Activated CD8-positive, alpha-beta memory T cell treated with anti-CD3 and anti-CD28 coated beads, Interleukin-2, amount 50 U/mL, for 1 hour (primary cell): Measurements from ENCODE around the gene YIPF2.
"Not testable (repeated sequence)": the region's sequence is repeated elsewhere in the genome, so short reads cannot be mapped to it uniquely, and the experiment has no call there.

Experiments
- DNase-seq: peaks from one replicate; pipeline ENCODE4 v3.0.0-alpha.2; 2020; ENCODE audit errors: extremely low read depth

YIPF2 gene

DNA sequence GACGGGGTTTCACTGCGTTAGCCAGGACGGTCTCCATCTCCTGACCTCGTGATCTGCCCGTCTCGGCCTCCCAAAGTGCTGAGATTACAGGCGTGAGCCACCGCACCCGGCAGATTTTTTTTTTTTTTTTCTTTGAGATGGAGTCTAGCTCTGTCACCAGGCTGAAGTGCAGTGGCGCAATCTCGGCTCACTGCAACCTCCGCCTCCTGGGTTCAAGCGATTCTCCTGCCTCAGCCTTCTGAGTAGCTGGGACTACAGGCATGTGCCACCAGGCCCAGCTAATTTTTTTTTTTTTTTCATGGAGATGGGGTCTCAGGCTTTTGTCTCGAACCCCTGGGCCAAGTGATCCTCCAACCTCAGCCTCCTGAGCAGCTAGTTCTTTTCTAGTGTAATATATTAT is 13.2 kb upstream of the YIPF2 start:
- DNase-seq = not testable (repeated sequence)

DNA sequence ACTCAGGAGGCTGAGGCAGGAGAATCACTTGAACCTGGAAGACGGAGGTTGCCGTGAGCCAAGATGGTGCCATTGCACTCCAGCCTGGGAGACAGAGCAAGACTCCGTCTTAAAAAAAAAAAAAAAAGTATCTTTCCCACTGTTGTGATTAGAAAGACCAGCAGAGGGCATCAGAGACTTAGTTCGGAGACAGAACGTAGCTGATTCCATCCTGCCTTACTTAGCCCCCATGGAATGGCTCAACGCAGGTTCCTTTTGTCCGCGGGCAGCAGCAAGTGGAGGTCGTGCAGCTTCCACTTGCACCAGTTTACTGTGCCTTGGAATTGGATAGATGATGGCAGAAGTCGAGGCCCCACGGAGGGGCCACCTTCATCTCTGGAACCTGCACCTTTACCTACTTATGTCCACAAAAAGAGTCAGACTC is 8.2 kb upstream of the YIPF2 start:
- DNase-seq = peak; percentile 11

DNA sequence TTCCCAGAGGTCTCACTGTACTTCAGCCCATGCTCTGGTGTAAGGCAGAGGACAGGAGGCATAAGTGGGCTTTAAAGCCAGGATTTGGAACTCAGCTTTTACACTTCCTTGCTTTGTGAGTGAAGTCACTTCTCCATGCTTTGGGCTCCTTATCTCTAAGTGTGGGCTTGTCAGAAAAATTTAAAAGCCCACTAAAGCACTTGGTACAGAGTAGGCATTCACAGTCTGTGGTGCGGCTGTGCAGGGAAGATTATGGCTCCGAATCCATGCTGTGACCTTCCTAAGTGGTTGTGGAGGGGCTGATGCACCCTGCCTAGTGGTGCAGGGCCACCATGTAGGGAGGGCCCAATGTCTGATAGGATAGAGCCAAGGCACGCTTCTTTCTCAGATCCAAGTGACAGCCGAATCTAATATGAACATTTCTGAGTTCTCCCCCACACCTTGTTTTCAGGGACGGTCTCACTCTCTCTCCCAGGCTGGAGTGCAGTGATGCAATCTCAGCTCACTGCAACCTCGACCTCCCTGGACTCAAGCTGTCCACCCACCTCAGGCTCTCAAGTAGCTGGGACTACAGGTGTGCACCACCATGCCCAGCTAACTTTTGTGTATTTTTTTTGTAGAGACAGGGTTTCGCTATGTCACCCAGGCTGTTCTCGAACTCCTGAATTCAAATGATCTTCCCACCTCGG is 7.1 kb upstream of the YIPF2 start:
- DNase-seq = no peak

DNA sequence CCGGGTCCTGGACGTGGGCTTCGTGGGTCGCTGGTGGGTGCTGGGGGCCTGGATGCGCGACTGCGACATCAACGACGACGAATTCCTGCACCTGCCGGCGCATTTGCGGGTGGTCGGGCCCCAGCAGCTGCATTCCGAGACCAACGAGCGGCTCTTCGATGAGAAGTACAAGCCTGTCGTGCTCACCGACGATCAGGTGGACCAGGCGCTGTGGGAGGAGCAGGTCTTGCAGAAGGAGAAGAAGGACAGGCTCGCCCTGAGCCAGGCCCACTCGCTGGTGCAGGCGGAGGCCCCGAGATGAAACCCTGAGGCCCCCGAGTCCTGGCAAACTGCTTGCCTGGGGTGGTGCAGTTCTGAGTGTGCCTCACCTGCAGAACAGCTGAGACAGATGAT is 959 bp upstream of the YIPF2 start:
- DNase-seq = no peak

DNA sequence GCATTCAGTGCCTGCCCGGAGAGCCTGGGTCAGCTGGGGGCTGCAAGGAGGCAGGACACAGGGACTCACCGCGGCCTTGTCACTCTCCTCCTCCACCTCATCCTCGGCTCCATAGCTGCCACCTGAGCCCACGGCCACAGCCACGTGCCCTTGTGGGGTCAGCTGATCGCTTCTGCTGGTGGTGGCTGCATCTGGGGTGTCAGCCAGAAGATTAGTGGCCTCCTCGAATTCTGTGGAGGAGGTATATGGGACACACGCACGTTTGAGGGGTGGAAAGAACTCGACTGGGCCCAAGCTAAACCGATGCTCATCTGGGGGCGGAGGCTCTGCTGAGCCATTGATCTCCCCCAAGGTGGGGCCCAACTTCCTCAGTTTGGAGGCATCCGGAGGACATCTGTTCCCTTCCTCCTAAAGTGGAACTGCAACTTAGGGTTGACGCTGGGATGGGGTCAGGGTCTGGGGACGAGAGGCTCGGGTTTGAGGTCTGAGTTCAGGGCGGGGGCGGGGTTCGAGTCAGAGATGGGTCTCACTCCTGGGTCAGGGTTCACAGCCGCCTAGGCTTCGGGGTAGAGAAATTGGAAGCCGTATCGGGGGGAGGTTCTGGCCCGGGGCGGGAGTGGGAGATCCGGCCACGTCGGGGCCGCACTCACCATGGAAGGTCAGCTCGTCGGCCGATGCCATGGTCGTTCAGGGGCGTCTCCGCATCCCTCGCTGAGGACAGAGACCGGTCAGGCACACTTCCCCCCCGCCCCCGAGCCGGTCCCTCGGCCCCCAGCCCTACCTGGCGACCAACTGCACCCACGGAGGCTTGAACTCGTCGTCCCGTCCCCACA is 493 bp downstream of the YIPF2 start:
- no peak for DNase-seq

DNA sequence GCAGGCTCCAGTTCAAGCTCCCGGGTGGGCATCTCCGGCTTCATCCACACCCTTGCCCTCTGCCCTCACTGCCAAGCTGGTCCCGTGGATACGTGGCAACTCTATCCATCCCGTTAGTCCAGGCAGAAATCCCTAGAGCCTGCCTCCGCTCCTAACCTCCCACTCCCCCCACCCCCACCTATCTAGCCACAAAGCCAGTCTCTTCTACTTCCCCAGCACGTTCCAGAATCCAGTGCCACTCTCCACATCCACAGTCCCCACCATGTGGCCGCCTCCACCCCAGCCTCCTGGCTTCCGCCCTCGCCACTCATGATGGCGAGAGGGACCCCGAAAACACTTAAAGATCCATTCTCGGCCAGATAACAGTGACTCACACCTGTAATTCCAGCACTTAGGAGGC is 3.8 kb downstream of the YIPF2 start:
- DNase-seq = no peak

DNA sequence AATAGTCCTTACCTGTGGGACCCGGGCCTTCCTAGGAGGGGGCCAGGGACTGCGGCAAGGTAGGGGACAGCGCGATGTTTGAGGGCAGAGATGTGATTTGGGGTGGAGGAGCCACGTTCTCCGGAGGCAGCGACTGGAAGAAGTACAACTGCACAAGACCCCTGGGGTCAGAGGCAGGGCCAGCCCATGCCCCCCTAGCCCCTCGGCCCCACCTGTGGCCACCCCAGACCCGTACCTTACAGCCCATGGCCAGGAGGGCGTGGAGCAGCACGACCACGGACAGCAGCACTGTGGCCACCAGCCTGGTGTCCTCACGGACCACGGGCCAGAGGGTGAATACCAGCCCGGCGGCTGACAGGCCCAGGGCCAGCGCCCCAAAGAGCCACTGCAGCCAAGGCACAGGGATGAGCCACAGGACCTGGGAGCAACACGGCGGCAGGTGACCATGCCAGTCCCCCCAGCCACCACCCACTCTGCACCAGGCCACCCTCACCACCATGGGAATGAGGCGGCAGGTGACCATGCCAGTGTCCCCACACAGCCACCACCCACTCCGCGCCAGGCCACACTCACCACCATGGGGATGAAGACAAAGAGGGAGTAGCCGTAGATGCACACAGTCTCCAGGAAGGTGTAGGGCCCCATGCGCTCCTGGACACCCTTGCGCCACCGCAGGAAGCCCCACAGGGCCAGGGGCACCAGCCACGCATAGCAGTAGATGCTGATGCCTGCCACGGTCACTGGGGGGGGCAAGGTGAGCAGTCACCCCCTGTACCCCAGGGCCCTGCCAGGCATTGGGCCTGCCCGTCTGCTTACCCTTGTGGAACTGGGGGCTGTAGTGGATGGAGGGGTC is 5.0 kb downstream of the YIPF2 start:
- no peak for DNase-seq

DNA sequence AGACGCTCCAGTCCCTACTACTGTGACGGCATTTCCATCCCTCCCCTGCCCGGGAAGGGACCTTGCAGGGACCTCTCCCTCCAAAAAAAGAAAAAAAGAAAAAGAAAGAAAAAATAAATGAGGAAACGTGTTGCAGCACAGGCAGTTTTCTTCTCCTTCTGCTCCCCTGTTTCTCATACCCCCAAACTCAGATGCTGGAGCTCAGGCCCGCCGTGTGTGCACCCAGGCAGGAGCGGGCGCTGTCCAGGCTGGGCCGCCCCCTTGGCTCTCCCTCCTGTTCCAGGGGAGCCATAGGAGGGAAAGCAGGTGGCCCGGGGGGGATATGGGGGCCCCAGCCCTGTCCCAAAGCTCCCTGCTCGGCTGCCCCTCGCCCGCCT is 5.8 kb downstream of the YIPF2 start:
- DNase-seq = no peak

DNA sequence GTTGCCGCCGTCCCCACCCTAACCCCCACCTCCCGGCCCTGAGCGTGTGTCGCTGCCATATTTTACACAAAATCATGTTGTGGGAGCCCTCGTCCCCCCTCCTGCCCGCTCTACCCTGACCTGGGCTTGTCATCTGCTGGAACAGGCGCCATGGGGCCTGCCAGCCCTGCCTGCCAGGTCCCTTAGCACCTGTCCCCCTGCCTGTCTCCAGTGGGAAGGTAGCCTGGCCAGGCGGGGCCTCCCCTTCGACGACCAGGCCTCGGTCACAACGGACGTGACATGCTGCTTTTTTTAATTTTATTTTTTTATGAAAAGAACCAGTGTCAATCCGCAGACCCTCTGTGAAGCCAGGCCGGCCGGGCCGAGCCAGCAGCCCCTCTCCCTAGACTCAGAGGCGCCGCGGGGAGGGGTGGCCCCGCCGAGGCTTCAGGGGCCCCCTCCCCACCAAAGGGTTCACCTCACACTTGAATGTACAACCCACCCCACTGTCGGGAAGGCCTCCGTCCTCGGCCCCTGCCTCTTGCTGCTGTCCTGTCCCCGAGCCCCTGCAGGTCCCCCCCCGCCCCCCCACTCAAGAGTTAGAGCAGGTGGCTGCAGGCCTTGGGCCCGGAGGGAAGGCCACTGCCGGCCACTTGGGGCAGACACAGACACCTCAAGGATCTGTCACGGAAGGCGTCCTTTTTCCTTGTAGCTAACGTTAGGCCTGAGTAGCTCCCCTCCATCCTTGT is 6.4 kb downstream of the YIPF2 start:
- no peak for DNase-seq

DNA sequence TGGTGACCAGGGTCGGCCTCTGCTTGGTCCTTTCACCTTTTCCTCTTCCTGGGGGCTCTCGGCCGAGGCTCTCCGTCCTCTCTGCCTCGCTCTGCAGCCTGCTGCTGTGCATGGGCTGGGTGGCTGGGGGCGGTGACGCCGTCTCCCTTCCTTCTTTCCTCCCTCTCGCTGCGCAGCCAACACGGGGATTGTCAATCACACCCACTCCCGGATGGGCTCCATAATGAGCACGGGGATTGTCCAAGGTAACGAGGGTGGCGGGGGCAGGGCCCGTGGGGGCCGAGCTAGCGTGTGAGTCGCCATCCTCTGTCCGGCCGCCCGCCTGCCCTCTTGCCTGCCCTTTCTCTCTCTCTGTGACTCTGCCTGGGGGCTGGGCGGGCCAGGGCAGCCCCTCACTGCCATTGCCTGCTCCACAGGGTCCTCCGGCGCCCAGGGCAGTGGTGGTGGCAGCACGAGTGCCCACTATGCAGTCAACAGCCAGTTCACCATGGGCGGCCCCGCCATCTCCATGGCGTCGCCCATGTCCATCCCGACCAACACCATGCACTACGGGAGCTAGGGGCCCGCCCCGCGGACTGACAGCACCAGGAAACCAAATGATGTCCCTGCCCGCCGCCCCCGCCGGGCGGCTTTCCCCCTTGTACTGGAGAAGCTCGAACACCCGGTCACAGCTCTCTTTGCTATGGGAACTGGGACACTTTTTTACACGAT is 7.1 kb downstream of the YIPF2 start:
- no peak for DNase-seq

DNA sequence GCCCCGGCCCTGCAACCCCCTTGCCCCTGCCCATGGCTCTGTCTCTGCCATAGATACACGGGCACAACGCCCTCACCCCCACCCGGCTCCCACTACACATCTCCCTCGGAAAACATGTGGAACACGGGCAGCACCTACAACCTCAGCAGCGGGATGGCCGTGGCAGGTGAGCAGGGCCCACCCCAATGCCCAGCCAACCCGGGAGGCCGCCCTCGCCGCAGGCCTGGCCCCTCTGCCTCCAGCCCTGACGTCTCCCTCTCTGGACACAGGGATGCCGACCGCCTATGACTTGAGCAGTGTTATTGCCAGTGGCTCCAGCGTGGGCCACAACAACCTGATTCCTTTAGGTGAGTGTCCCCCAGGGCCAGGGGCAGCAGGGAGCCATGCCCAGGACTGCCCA is 7.7 kb downstream of the YIPF2 start:
- DNase-seq = no peak

DNA sequence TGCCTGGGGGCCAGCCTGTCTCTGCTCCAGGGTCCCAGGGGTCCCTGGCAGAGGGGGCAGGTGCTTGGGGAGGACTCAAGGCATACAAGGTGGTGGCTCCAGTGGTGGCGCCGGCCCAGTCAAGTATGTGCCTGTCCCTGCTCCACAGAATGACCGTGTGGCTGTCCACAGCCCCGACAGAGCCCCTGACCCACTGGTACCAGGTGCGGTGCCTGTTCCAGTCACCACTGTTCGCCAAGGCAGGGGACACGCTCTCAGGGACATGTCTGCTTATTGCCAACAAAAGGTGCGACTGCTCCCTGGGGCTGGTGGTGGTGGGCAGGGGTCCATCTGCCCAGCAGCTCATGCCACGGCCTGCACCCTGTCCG is 8.2 kb downstream of the YIPF2 start:
- no peak for DNase-seq

DNA sequence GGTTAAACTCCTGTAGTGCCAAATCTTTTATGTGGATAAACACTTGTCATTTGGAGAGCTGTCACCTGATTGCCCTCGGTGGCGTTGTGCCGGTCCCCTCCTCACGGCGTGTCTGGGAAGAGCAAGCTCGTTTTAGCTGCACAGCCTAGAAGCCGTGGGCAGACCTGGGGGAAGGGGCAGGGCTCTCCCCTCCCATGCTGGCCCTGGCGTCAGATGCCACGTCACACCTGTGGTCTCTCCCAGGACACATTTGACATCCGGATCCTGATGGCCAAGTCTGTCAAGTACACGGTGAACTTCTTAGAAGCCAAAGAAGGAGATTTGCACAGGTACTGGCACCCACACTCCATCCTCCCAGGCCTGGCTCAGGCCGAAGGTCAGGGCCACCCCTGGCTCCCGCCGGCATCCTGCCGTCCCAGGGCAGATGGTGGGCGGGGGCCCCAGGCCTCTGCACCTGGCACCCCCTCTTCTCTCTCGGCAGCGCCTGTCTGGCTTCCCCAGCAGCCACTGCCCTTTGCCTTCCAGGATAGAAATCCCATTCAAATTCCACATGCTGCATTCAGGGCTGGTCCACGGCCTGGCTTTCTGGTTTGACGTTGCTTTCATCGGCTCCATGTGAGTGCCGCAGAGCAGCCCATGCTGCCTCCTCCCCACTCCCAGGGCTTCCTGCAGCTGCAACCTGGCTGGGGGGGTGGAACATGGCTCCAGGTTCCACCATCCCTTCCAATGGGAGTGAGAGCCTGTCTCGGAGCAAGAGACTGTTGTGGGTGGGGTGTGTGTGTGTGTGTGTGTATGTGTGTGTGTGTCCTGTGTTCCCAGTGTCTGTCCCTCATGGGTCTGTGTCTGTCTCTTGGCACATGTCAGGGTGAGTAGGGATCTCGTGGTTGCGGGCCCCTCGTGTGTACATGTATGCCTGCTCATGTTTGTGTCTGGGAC is 8.8 kb downstream of the YIPF2 start:
- no peak for DNase-seq

DNA sequence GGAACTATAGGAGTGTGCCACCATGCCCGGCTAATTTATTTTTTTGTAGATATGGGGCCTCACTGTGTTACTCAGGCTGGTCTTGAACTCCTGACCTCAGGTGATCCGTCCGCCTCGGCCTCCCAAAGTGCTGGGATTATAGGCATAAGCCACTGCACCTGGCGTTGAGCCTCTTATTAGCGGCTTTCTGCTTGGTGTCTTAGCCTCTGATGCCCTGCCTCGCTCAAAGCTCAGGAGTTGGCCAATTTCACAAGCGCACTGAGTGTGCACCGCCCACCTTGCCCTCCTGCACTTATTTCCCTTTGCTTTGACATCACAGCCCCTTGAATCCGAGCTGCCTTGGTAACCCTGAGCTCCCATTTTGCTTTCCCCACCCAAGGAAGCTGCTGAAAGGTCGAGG is 10.1 kb downstream of the YIPF2 start:
- DNase-seq = no peak

DNA sequence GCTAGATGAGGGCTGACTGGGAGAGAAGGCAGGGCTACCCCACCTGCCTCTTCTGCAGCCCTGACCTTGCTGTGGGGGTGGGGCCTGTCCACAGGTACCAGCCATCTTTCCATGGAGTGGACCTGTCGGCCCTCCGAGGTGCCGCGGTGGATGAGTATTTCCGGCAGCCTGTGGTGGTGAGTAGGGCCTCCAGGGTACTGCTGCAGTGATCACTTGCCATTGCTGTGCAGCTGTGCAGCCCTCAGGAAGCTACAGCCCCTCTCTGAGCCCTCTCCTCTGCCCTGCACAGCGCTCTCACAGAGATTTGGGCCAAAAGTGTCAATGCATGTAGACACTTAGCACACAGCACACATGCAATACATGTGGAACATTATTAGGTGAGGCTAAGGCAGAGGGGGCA is 11.8 kb downstream of the YIPF2 start:
- DNase-seq = no peak

DNA sequence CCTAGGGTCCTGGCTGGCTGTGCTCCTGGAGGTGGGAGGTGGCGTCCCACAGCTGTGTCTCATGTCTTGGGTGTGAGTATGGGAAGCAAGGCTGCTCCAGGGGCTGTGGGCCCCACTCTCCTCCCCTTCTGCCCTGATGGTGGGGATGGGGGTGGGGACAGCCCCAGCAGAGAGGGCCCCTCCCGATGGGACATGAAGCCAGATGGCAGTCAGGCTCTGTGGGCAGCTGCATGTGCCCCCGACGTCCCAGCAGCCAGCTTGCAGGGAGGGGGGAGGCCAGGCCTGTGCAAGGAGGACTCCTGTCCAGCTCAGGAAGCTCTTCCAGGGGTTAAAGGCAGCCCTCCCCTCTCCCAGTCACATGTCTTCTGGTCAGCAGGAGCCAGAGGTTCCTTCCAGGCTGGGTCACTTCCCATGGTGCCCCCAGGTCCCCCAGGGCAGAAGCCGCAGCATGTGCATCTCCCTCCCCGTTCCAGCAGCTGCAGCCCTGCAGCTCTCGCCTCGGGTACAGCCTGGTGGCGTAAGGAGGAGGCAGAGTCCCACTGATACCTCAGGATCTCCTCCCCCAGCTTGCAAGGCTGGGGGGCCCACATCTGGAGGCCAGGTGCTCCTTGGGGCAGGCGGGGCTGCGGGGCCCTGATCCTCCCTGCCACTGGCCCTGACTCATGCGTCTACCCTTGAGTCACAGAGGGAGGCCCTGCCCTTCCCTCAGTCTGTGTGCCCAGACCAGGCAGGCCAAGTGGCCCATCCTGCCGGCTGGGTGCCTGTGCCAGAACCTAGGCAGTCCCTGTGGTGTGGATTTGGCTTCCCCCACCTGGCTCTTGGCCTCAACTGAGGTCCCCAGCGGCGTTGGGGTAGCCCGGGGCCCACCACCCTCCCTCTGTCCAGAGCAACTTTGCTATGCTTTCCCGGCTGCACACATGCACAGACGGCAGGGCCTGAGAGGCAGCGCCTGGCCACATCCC is 13.0 kb downstream of the YIPF2 start:
- no peak for DNase-seq

DNA sequence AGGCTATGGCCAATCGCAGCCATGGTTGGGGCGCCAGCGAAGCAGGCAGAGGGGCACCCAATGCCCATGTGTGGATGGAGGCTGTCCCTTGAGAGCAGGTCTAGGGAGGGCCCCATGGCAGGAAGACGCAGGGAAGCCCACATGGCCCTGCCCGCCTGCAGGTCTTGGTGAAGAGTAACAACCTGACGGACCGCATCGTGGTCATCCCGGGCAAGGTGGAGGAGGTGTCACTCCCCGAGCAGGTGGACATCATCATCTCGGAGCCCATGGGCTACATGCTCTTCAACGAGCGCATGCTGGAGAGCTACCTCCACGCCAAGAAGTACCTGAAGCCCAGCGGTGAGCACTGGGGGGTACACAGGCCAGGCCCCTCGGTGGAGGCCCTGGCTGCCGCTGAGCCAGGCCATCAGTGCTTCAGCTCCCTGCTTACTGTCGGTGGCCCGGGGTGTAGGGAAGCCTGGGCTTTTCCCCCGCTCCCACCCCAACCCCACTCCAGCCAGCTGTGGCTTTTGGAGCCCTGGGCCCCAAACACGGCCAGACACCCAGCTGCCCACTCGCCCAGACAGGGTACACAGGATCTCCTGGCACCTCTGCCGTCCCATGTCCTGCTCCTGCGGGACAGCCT is 14.6 kb downstream of the YIPF2 start:
- no peak for DNase-seq

DNA sequence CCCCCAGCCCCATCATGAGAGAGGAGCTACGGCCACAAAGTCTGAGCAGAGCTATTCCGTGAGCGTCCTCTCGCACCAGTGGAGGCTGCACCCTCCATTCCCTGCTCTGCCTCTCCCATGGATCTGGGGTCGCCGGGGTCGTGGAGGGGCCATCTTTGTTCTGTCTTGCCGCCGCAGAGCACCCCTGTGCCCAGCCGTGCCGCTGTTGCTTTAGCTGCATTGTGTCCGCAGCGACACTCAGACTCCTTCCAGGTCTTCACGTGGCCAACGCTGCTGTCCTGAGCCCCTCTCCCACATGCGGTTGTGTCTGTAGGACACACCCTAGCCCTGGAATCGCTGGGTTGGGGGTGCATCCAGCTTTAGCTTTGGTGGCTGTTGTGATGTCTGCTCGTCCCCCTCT is 15.8 kb downstream of the YIPF2 start:
- DNase-seq = no peak
